GM19397 (cell line): ENCODE measurements around the gene GALNT1.
"Not testable (repeated sequence)": the region's sequence is repeated elsewhere in the genome, so short reads cannot be mapped to it uniquely, and the experiment has no call there.

ENCODE experiments used
- ATAC-seq: cut with Tn5 transposase; IDR thresholded peaks from one replicate; pipeline ENCODE4 v1.9.1; 2021; ENCODE audit warnings: mild to moderate bottlenecking, moderate library complexity; ENCODE audit not compliant: unreplicated experiment

Gene GALNT1

GRCh38 chr18:35581546-35581897 lies at the start of gene GALNT1:
GALNT1 (plus strand) TSS chr18:35581740; CDS start chr18:35654663, 72,923 bp downstream.
- peak; percentile 18 for ATAC-seq

- ATAC-seq: no peak
These were observed 47.6 kb upstream of the GALNT1 start for GRCh38 chr18:35533916-35534405.

GRCh38 chr18:35535297-35535696 lies 46.2 kb upstream of the GALNT1 start:
- ATAC-seq: no peak

GRCh38 chr18:35542356-35542755 lies 39.2 kb upstream of the GALNT1 start:
- ATAC-seq: no peak

- no peak for ATAC-seq
These were observed 34.4 kb upstream of the GALNT1 start for GRCh38 chr18:35547008-35547605.

- no peak for ATAC-seq
These were observed 32.0 kb upstream of the GALNT1 start for GRCh38 chr18:35549564-35549963.

GRCh38 chr18:35553300-35553699 lies 28.2 kb upstream of the GALNT1 start:
- no peak for ATAC-seq

GRCh38 chr18:35555538-35555937 lies 26.0 kb upstream of the GALNT1 start:
- ATAC-seq: not testable (repeated sequence)

- no peak for ATAC-seq
These were observed 21.7 kb upstream of the GALNT1 start for GRCh38 chr18:35559867-35560266.

- ATAC-seq: peak; percentile 87
These were observed 16.6 kb upstream of the GALNT1 start for GRCh38 chr18:35564795-35565453.

- ATAC-seq: no peak
These were observed 15.5 kb upstream of the GALNT1 start for GRCh38 chr18:35566019-35566418.

GRCh38 chr18:35570182-35570581 lies 11.4 kb upstream of the GALNT1 start:
- no peak for ATAC-seq

GRCh38 chr18:35571138-35571537 lies 10.4 kb upstream of the GALNT1 start:
- ATAC-seq: no peak

- ATAC-seq: no peak
These were observed 8.9 kb upstream of the GALNT1 start for GRCh38 chr18:35572644-35573043.

GRCh38 chr18:35573531-35573930 lies 8.0 kb upstream of the GALNT1 start:
- ATAC-seq: peak; percentile 35

GRCh38 chr18:35576240-35576845 lies 5.2 kb upstream of the GALNT1 start:
- ATAC-seq: not testable (repeated sequence)

- peak; percentile 58 for ATAC-seq
These were observed 4.3 kb upstream of the GALNT1 start for GRCh38 chr18:35577045-35577848.

GRCh38 chr18:35578481-35578880 lies 3.1 kb upstream of the GALNT1 start:
- no peak for ATAC-seq

- no peak for ATAC-seq
These were observed 2.6 kb upstream of the GALNT1 start for GRCh38 chr18:35578936-35579335.

- peak; percentile 41 for ATAC-seq
These were observed 620 bp upstream of the GALNT1 start for GRCh38 chr18:35580701-35581539.
